Keratinocyte (primary cell): ENCODE data around the gene PTPRT. TPM values are rescaled to one million over a fixed set of nuclear protein-coding genes. Genes with fewer than 3 reads are reported as not detected.

Experiments
- DNase-seq: peaks from one replicate; pipeline ENCODE4 v3.0.0-alpha.2; 2011; ENCODE audit warnings: low read depth, missing footprints, low spot score
- FAIRE-seq: peaks from 2 replicates; lab custom pipeline; 2011; peaks lifted over from hg19 to GRCh38; lab: Jason Lieb, UNC
- H2AFZ ChIP-seq: 2 replicates; pipeline ENCODE4 v1.6.0; 2012; ENCODE audit warnings: low read length, control low read depth, inconsistent platforms; ENCODE audit not compliant: control insufficient read depth
- H3K27ac ChIP-seq: 2 replicates; pipeline ENCODE4 v1.5.1; 2011; ENCODE audit warnings: low read length; ENCODE audit not compliant: control insufficient read depth, insufficient read depth
- H3K27me3 ChIP-seq: 3 replicates; pipeline ENCODE4 v1.6.0; 2011; ENCODE audit warnings: low read length; ENCODE audit not compliant: control insufficient read depth, insufficient read depth; ENCODE audit errors: extremely low read depth
- H3K36me3 ChIP-seq, 2 experiments: 2 replicates in 1 of 2; 3 replicates in 1 of 2; pipeline ENCODE4 v1.5.1; 2011; ENCODE audit warnings: low read length in 2 of 2, mild to moderate bottlenecking in 1 of 2; ENCODE audit not compliant: control insufficient read depth in 2 of 2, insufficient read depth in 2 of 2; ENCODE audit errors: extremely low read depth in 1 of 2
- H3K4me1 ChIP-seq: 3 replicates; pipeline ENCODE4 v1.5.1; 2011; ENCODE audit warnings: low read length; ENCODE audit not compliant: control insufficient read depth, insufficient read depth; ENCODE audit errors: extremely low read depth
- H3K4me2 ChIP-seq: 3 replicates; pipeline ENCODE4 v1.6.0; 2011; ENCODE audit warnings: low read depth, low read length; ENCODE audit not compliant: control insufficient read depth, insufficient read depth; ENCODE audit errors: extremely low read depth
- H3K4me3 ChIP-seq, 3 experiments: fragments of 200-600 bp in 1 of 3; sonication (generic) in 1 of 3; 2 replicates in 2 of 3; 3 replicates in 1 of 3; pipeline ENCODE4 v1.5.1; 2011 to 2016; ENCODE audit warnings: low read length in 3 of 3, mild to moderate bottlenecking in 3 of 3, control low read depth in 2 of 3, inconsistent platforms in 1 of 3, low read depth in 1 of 3, mixed read lengths in 1 of 3, mixed run types in 1 of 3, moderate library complexity in 1 of 3; ENCODE audit not compliant: control insufficient read depth in 2 of 3, insufficient read depth in 2 of 3; ENCODE audit errors: extremely low read depth in 1 of 3
- H3K79me2 ChIP-seq: 2 replicates; pipeline ENCODE4 v1.6.0; 2012; ENCODE audit warnings: low read length; ENCODE audit not compliant: control insufficient read depth, insufficient read depth
- H3K9ac ChIP-seq: 3 replicates; pipeline ENCODE4 v1.6.0; 2011; ENCODE audit warnings: low read length; ENCODE audit not compliant: control insufficient read depth, insufficient read depth; ENCODE audit errors: extremely low read depth
- H3K9me1 ChIP-seq: 3 replicates; pipeline ENCODE4 v1.6.0; 2011; ENCODE audit warnings: low read length; ENCODE audit not compliant: control insufficient read depth, insufficient read depth; ENCODE audit errors: extremely low read depth
- H3K9me3 ChIP-seq: 2 replicates; pipeline ENCODE4 v1.5.1; 2012; ENCODE audit warnings: low read depth, low read length; ENCODE audit not compliant: control insufficient read depth
- H4K20me1 ChIP-seq: 3 replicates; pipeline ENCODE4 v1.6.0; 2011; ENCODE audit warnings: low read length; ENCODE audit not compliant: control insufficient read depth, insufficient read depth; ENCODE audit errors: extremely low read depth
- EZH2 ChIP-seq: IDR thresholded peaks from one replicate; pipeline ENCODE4 v1.6.1; 2012; ENCODE audit warnings: inconsistent platforms, mild to moderate bottlenecking, low read length, moderate library complexity
- dilution Hi-C: fragments of 300-500 bp; cut with MboI; formaldehyde crosslinking; loops from one replicate; pipeline ENCODE4 v1.7.0; 2020; ENCODE audit warnings: low sequenced_read_pairs; ENCODE audit not compliant: extremely low pct_ligation_motif_present
- polyA plus RNA-seq, 5 experiments: library from polyadenylated mRNA; depleted of rRNA in 3 of 5; stranded (reverse) in 3 of 5; stranded (forward) in 1 of 5; unstranded in 1 of 5; fragments of >200 nt; gene quantifications; 1 replicate in 1 of 5; 2 replicates in 3 of 5; 3 replicates in 1 of 5; pipeline versions ENCODE4 v1.2.1 to v1.2.3, GENCODE V29; 2011 to 2012; ENCODE audit warnings: missing spikeins in 2 of 5, low read depth in 1 of 5, low replicate concordance in 1 of 5
- TF ChIP-seq, protein P1 (sequence below), 3 experiments: IDR thresholded peaks in 1 of 3; conservative IDR thresholded peaks in 1 of 3; optimal IDR thresholded peaks in 1 of 3; 2 replicates in 2 of 3; 3 replicates in 1 of 3; pipeline versions ENCODE3 to v1.5.1; 2011; ENCODE audit warnings: low read length in 3 of 3, mild to moderate bottlenecking in 3 of 3, moderate library complexity in 2 of 3, control low read depth in 1 of 3, inconsistent platforms in 1 of 3; ENCODE audit not compliant: insufficient read depth in 2 of 3; ENCODE audit errors: extremely low read depth in 1 of 3

The PTPRT gene
- polyA plus RNA-seq, 1 donor (not counting 4 experiments of a cell fraction or from before 2014, with no cell fraction given): not detected

DNA sequence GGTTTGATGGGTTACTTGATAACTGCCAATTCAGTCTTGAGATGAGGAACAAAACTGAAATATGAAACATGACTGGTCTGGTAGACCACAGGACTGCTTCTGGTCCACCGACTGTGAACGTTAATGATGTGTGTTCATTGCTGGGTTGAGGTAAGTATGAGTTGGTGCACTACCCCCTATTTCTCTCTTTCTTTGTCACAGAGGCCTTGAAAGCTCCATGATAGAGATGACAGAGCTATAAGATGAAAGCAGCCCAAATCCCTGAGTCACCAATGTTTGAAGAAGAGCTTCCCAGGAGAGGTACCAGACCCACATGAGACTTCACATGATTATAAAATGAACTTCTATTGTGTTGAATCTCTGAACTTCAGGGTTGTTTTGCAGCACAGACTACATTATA is 555.5 kb downstream of the PTPRT start:
- Histone ChIP-seq H4K20me1 (no peaks in the 10 kb centered on the region), H3K9me3 (no peaks in the 10 kb centered on the region), H3K9me1 (no peaks in the 10 kb centered on the region), H3K4me2 (no peak overlapping the region), H3K9ac (no peak overlapping the region), H3K27ac (no peak overlapping the region), H3K36me3 (no peaks in the 10 kb centered on the region), H3K4me1 (no peaks in the 10 kb centered on the region), H2AFZ (no peak overlapping the region), H3K27me3 (no peaks in the 10 kb centered on the region), H3K4me3 (no peak overlapping the region), H3K79me2 (no peaks in the 10 kb centered on the region)
- dilution Hi-C loops: no loop called here
- FAIRE-seq (no peak), DNase-seq (no peak)
- TF ChIP-seq, protein P1, sequence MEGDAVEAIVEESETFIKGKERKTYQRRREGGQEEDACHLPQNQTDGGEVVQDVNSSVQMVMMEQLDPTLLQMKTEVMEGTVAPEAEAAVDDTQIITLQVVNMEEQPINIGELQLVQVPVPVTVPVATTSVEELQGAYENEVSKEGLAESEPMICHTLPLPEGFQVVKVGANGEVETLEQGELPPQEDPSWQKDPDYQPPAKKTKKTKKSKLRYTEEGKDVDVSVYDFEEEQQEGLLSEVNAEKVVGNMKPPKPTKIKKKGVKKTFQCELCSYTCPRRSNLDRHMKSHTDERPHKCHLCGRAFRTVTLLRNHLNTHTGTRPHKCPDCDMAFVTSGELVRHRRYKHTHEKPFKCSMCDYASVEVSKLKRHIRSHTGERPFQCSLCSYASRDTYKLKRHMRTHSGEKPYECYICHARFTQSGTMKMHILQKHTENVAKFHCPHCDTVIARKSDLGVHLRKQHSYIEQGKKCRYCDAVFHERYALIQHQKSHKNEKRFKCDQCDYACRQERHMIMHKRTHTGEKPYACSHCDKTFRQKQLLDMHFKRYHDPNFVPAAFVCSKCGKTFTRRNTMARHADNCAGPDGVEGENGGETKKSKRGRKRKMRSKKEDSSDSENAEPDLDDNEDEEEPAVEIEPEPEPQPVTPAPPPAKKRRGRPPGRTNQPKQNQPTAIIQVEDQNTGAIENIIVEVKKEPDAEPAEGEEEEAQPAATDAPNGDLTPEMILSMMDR (optimal IDR thresholded peaks at IDR 0.05 in 1 of 3, IDR thresholded peaks at IDR 0.05 in 1 of 3, conservative IDR thresholded peaks at IDR 0.05 in 1 of 3; ENCODE audit: extremely low read depth in 1 of 3, insufficient read depth in 2 of 3, low read length in 3 of 3): no peak
- TF ChIP-seq EZH2: no peak

DNA sequence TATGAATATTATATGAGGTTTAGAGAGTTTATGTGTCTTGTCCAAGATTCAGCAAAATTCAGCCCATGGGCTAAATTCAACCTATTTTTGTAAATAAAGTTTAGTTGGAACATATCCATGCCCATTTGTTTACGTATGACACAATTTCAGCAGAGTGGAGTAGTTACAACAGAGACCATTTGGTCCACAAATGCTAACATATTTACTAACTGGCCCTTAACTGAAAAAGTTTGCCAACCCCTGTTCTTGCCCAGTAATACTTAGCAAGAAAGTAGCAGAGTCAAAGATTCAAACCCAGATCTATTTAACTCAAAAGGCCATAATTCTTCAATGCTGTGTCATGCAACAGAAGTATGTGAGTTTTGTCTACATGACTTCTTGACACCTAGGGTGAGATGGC is 561.0 kb downstream of the PTPRT start:
- Histone ChIP-seq H4K20me1 (no peaks in the 10 kb centered on the region), H3K36me3 (no peaks in the 10 kb centered on the region), H2AFZ (no peak overlapping the region), H3K4me2 (no peak overlapping the region), H3K27me3 (no peaks in the 10 kb centered on the region), H3K9me1 (no peaks in the 10 kb centered on the region), H3K9ac (no peak overlapping the region), H3K27ac (no peak overlapping the region), H3K4me3 (no peak overlapping the region), H3K79me2 (no peaks in the 10 kb centered on the region), H3K9me3 (no peaks in the 10 kb centered on the region), H3K4me1 (peaks cover 9% of the 10 kb centered on the region)
- no peak for DNase-seq
- dilution Hi-C loops: no loop called here
- TF ChIP-seq EZH2: no peak
- TF ChIP-seq, protein P1 (optimal IDR thresholded peaks at IDR 0.05 in 1 of 3, IDR thresholded peaks at IDR 0.05 in 1 of 3, conservative IDR thresholded peaks at IDR 0.05 in 1 of 3; ENCODE audit: extremely low read depth in 1 of 3, insufficient read depth in 2 of 3, low read length in 3 of 3): no peak
- FAIRE-seq: no peak
